ENCODE results near the gene BCAR3.
"Not testable (repeated sequence)": the region's sequence is repeated elsewhere in the genome, so short reads cannot be mapped to it uniquely, and the experiment has no call there.

BCAR3 gene

DNA sequence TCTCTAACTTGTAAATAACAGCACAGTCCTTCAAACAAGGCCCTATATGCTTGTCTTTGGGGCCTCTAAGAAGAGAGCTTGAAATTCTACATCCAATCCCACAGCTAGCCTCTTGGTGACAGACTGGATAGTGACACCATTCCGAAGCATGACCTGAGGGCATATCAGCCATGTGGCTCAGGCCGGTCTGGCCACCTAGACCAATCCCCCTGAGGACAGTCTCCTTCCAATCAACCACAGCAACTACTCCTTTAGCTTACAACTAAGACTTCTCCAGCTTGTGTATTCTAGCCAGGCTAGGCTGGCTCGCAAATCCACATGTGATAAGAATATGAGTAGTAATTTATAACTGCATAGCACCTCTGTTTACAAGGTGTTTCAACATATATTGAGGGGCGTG lies 14.0 kb downstream of the BCAR3 start:
- no peak for DNase-seq

DNA sequence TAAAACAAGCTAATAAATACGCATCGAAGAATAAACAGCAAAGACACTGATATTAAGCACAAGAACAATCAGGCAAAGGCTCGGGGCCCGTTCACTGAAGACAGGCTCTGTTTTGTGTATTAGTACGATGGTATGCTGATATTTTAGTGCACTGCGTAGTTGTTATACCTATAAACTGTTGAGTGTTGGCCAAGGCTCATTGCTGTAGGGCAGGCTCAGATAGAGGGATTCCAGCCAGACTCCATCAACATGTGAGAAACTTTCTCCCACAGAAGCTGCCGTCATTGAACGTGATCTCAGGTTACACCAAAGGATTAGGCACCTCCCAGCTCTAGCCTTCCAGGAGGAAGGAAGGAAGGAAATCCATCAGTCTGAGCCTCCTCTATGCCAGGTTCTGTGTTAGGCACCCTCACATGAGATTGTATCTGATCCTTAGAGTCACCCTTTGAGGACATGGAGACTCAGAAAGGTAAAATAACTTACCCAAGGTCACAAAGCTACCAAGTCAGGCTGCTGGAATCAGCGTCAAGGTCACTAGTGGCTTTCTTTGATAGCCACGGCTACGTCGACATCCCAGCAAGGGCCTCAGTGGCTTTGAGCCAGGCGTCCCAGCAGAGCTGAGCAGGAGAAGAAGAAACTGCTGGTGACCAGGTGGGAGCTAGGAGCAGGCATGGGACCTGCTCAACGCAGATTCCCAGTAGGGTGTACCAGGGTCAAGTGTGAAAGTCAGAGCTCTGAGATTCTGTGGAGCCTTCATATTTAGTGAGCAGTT lies 14.8 kb downstream of the BCAR3 start:
- DNase-seq = no peak

DNA sequence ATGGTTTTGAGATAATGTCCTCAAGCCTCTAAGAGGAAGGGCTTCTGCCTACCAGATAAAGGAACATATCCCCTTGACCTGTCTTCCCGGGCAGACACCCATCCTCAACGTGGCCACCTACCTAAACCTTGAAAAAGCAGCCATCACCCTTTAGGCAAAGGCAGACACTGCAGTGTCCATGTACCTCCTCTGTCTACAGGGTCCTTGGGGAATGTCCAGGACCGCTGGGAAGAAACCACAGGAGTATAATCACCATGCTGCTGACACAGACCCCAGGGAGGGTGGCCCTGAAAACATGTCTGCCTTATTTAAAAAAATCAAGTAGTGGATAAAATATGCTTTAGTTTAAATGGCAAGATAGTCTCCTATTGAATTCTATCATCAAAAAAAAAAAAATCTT lies 16.6 kb downstream of the BCAR3 start:
- no peak for DNase-seq

DNA sequence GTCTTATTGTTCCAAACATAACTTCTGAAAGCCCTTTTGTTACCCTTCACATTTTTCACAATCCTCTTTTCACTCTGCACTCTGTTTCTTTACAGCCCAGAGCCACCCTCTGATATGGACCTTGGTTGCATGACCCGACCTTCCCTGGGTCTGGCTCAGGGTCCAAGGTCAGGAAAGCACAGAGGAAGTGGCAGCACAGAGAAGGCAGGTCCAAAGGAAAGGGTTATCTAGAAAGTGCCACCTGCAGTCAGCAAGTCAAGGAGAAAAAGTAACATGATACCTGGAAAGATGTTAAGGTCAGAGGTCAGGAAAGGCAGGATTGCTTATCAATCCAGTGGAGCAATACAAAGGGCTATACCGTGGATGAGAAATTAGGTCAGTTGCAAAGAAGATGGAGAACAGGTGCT lies 18.4 kb downstream of the BCAR3 start:
- DNase-seq = no peak

DNA sequence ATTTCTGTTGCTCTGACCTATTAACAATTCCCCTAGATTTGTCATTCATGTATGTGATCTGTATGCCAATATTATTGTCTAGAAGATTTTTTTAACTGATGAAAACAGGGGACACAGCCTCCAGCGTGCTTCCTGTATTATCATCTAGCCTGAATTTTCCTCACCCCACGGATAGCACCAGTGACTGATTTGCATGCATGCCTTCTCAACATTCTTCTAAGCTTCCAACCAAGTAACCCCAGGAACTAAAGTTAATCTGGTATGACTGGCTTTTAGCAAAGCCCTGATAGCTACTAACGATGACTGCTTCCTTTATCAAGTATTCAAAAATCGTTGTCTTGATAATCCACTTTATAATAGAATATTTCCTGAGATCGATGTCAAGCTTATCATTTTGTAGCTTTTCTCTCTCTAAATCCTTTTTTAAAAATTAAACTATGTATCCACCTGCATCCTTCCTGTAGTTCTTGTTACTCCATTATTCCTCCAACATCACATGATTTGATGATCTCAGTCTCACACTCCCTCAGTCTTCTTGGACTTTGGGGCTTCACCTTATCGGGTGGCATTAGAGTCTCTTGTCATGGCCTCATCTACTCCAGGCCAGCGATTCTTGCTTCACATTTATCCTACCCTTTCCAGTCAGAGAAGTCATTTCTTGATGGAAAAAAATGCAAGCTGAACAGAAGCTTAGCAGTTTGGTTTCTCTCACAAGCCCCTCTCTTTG lies 19.0 kb downstream of the BCAR3 start:
- no peak for DNase-seq

DNA sequence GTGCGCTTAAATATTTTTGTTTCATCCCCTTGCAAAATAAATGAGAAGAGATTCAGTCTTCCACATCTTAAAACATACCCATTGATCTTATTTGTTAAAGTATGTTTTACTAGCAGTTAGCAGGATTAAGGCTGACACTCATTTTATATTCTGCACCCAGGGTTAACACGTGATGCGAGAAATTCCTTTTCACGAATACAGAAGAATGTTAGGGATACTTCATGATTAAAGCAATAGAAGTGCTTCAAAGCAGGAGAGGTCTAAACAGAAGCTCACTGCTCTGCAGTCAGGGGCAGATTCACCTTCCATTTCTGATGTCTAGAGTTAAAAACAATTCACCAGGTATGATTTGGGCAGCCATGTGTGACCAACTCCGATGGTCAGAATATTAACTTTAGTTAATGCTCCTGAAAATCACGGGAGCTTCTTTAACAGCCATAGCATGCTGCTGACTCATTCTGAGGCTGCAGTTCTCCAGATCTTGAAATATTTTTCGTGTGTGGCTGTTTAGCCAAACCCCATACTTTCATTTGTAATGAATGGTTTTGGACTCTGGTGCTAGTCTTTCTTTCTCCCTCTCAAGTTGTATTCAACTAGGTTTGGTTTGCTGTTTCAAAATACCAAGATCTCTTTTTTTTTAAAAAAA lies 19.7 kb downstream of the BCAR3 start:
- DNase-seq = no peak

DNA sequence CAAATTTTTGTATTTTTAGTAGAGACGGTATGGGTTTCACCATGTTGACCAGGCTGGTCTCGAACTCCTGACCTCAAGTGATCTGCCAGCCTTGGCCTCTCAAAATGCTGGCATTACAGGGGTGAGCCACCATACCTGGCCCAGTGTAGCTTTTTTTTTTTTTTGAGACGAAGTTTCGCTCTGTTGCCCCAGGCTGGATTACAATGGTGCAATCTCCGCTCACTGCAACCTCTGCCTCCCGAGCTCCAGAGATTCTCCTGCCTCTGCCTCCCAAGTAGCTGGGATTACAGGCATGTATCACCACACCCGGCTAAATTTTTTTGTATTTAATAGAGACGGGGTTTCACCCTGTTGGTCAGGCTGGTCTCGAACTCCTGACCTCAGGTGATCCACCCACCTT lies 20.3 kb downstream of the BCAR3 start:
- DNase-seq = not testable (repeated sequence)

DNA sequence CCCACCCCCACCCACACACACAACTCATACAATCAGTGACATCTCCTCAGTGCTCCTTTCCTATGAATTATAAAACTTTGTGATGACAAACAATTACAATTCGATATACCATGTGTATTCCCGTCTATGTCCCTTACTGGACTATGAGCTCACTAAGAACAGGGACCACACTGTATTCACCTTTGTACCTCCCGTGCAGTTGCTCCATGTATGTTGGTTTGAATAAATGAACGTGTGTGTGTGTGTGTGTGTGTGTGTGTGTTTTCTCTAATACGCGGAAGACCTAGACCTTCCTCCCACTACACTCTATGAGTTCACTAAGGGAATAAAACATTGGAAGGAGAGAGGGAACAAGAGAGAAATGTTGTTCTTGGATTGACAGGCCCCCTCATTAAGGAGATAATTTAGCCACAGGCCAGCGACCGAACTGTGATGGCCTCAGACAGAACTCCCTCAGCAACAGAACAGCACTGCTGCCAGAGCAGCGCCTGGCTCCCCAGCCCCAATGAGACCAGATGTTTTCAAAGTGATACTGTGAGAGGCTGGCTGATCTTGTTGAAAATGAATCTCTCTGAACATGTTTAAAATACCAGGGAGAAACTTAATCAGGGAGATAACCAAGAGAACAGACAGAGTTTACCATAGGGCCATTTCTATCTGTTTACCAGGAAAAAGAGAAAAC lies 21.7 kb downstream of the BCAR3 start:
- no peak for DNase-seq

DNA sequence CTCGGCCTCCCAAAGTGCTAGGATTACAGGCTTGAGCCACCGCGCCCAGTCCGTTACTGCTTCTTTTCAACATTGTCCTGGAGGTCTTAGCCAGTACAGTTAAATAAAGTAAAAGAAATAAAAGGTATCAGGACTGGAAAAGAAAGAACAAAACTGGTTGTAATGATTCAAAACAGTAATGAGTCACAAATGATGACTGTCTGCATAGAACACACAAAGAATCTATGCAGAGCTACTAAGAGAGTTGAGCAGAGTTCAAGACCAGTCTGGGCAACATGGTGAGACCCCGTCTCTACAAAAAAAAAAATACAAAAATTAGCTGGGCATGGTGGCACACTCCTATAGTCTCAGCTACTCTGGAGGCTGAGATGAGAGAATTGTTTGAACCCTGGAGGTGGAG lies 23.4 kb downstream of the BCAR3 start:
- no peak for DNase-seq

DNA sequence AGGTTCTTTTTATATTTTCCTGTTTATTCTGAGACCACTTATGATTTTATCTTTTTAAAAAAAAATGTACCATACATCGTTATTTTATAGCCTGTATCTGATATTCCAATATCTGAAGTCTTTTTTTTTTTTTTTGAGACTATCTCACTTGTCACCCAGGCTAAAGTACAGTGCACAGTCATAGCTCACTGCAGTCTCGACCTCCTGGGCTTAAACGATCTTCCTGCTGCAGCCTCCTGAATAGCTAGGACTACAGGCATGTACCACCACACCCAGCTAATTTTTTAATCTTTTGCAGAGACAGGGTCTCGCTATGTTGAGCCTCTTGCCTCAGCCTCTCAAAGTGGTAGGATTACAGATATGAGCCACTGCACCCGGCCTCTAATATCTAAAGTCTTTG lies 25.1 kb downstream of the BCAR3 start:
- DNase-seq = no peak

DNA sequence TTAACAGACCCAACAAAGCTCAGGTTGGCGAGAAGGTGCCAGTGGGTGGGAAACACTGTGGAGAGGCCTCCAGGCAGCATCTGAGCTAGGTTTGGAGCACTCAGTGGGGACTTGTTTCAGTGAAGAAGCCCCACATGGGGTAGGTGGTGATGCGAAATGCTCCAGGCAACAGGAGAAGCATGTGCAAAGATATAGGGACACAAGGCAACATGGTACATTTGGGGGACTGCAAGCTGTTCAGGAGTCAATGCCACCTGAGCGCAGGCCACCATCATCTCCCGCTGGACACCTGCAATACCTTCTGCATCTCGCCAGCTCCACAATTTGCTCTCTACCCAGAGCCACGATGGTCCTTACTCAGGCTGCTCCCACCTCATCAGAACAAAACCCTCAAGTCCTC lies 28.0 kb downstream of the BCAR3 start:
- no peak for DNase-seq

DNA sequence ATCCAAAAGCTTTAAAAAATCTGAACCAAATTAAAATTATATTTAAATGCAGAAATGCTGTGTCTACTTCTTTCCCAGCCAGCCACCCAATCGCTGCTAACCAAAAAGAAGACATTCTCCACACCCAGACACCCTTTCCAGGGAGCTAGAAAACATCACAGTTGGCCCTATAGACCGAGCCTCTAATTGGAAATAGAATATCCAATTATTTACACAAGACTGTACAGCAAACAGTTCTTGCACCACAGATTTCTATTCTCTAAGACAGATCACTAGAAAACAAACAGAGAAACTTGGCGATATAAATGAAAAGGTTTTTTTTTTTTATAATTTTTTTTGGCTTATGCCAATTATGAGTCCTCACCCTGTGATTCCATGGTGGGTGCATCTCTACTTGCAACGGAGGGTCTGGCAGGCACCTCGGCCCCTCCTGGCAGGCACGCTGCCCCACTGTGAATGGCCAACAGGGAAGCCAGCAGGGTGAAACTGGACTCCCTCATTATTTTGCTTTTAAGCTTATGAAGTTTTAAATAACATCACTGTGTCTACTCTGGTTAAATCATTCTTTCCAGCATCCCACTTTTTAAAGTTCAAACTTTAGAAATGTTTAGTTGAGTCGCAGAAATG lies 29.2 kb downstream of the BCAR3 start:
- DNase-seq = no peak

DNA sequence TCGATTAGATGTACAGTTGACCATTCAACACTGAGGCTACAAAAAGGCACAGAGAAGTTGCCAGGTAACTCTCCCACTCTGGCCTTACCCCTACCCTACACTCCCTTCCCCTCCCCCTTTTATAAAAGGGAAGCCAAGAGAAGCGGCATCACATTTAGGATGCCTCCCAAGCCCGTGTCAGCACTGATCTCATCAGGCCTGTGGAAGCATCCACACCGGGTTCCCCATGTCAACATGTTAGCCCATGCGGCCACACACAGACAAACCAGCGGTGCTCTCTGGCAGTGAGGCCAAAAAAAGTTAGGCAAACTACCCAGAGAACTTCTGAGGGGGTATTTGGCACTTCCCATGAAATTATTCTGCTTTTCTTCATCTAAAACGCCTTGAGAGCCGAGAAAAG lies 29.9 kb downstream of the BCAR3 start:
- no peak for DNase-seq

DNA sequence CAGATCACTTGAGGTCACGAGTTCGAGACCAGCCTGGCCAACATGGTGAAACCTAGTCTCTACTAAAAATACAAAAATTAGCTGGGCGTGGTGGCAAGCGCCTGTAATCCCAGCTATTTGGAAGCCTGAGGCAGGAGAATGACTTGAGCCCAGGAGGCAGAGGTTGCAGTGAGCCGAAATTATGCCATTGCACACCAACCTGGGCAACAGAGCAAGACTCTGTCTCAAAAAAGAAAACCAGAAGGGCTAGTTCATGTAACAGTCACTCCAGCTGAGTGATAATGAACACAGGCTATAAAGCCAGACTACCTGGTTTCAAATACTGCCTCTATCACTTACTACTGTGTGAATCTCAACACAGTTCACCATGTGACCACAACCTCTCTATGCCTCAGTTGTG lies 31.5 kb downstream of the BCAR3 start:
- not testable (repeated sequence) for DNase-seq

DNA sequence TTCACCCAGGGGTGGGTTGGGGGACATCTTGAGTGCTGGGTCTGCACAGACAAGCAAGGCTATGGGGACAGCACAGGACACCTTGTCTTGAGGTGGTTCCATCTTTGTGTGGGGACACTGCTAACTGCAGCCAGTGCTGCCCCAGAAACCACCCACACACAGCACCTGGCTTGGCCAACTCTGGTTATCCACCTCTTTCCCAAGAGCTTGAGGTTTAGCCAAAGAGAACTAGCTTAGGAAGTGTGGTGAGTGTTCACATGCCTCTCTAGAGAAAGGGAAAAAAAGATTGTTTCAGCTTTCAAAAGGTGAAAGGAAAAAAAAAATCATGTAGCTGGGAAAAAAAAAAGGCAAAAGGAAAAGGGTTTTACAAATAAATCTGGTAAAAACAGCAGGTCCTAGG lies 32.4 kb downstream of the BCAR3 start:
- no peak for DNase-seq

DNA sequence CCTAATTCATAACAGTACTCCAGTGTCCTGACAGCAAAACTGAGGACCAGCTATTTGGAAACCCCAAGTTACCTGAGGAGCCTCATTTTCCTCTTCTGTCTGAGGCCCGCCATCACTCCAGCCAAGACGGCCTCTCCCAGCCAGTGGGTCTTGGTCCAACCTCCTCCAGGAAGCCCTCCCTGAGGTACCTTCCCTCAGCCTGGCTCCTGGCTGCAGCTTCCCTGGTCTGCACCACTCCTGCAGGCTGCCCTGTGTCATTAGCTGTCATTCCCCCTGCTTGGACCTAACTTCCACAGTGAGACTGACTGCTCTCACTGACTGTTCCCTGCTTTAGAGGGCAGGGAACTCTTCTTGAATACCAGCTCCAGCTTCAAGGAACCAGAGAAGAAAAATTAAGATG lies 33.0 kb downstream of the BCAR3 start:
- DNase-seq = no peak

DNA sequence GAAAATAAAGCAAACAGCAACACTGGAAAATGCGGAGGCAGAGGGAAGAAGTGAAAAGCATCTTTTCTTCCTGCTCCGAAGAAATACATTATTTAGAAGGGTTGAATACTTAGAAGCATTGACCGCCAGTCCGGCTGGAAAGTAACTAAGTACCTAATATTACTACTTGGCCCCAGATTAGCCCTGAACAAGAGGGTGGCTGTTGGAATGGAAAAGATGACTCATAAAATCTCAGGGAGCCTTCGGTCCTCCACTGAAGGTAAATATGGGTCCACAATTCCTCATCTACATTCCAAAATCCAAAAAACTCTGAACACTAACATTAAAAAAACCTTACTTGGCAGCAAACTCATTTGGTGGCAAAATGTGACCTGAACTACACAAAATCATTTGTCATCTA lies 40.1 kb downstream of the BCAR3 start:
- no peak for DNase-seq

DNA sequence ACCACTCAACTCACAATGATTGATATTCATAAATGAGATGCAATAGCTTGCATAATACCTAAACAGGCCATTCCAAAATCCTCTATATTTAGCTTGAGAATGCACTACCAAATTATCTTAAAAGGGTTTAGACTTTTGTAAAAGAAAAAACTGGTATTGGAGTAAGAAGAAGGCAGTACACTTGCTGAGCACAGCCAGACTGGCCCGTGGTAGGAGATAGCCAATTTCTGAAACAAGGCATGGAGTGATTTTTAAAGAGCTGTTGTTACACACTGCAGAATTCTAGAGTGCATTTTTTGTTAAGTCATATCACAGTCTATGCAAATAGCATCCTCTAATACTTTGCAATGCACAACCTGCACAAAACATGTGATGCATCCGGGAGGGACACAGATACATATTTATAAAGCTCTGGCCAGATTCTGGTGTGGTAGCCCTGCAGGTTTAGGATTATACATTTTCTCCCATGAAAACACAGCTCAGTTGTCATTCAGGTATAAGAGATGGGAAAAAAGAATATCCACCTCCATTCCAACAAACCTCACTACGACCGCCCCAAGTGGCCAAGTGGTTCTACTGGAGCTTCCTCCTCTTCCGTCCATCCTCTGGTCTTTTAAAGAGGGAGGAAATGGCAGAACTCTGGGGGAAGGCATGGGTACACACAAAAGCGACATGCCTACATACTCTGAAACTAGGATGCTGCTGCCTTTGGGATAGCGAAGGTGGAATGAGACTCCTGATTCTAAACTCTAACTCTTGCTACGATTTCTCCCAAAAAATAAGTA lies 40.8 kb downstream of the BCAR3 start:
- no peak for DNase-seq

DNA sequence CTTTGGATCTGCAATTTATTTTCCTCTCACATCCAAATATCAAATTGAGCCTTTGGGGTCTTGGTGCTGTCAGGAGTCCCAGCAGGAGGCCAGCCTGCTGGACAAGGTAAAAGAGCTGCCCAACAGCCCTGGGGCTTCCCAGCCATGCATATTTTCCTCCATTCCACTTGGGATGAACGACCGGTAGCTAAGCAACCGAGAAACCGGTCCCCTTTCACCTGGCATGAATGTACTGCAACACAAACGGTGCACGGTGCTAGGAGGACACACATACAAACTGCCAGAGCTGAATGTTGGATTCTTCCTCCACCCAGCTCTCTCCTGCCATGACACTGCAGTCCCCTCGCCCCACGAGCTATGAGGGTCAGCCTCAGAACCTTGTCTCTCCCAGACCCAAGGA lies 42.7 kb downstream of the BCAR3 start:
- DNase-seq = no peak

DNA sequence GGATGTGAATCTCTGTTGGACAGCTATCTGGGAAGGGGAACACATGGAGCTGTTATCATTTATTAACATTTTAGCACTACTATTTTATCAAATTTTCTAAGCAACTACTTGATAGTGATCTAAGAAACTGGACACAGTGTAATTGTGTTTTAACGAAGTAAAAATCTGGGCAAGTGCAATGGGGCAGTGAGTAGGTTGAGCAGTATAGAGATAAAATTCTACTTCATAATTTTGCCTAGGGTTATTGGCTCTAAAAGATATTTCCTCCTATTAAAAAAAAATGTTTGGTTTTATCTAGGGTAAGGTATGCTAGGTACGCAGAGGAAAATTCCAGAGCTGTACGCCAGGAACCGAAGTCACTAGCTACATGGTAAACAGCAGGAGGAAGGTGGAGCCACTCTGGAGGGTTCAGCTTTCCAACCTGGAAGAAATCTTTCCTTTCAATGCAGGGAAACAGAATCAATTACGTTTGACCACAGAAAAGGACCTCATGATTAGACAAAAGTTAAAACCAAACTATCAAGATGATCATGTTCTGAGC lies 43.3 kb downstream of the BCAR3 start:
- no peak for DNase-seq

DNA sequence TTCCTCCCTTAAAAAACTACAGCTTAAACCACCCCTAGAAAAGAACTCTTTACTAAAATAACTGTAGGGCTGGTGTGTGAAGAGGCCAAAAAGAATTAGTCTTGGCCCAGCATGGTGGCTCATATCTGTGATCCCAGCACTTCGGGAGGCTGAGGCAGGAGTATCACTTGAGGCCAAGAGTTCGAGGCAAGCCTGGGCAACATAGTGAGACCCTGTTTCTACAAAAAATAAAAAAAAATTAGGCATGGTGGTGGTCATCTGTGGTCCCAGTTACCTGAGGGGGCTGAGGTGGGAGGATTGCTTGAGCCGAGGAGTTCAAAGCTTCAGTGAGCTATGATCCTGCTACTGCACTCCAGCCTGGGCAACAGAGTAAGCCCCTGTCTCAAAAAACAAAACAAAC lies 44.9 kb downstream of the BCAR3 start:
- DNase-seq = no peak
